GM12878 (cell line): ENCODE measurements around the gene TRERF1. TPM values are rescaled to one million over a fixed set of nuclear protein-coding genes. Genes with fewer than 3 reads are reported as not detected.

Experiments
- ATF2 ChIP-seq: IDR thresholded peaks from 2 replicates; pipeline ENCODE4 v1.6.1; 2012; ENCODE audit warnings: low read length, inconsistent platforms
- CHD2 ChIP-seq: IDR thresholded peaks from 2 replicates; pipeline ENCODE4 v1.6.1; 2011; ENCODE audit warnings: low read depth, low read length, improper control_type of control experiment, borderline replicate concordance
- EGR1 ChIP-seq, 2 experiments: IDR thresholded peaks; 1 replicate in 1 of 2; 2 replicates in 1 of 2; pipeline ENCODE4 v1.6.1; 2011 to 2012; ENCODE audit warnings: low read depth in 2 of 2, low read length in 2 of 2, borderline replicate concordance in 1 of 2, mild to moderate bottlenecking in 1 of 2, moderate library complexity in 1 of 2
- NR2C2 ChIP-seq: IDR thresholded peaks from 2 replicates; pipeline ENCODE4 v1.6.1; 2011; ENCODE audit warnings: borderline replicate concordance, low read depth; ENCODE audit not compliant: control insufficient read depth, insufficient read length
- NR2F1 ChIP-seq: fragments of 450-650 bp; conservative IDR thresholded peaks from 2 replicates; pipeline ENCODE4 v1.6.1; 2017; ENCODE audit warnings: mild to moderate bottlenecking
- SKIL ChIP-seq: fragments of 450-650 bp; IDR thresholded peaks from 2 replicates; pipeline ENCODE4 v1.6.1; 2017; ENCODE audit warnings: mild to moderate bottlenecking, low read depth, inconsistent platforms; ENCODE audit not compliant: poor library complexity, severe bottlenecking
- polyA plus RNA-seq, 11 experiments: library from polyadenylated mRNA; depleted of rRNA in 4 of 11; unstranded in 6 of 11; stranded (reverse) in 5 of 11; fragments of >200 nt; fragmentation: Nextera tagmentation in 4 of 11; fragmentation: Illumina TruSeq in 1 of 11; extraction: Ambion mirVana in 4 of 11; extraction: Trizol in 1 of 11; gene quantifications; 1 replicate in 1 of 11; 2 replicates in 10 of 11; pipeline versions ENCODE4 v1.2.1 to v1.2.3, GENCODE V29; 2011 to 2016; ENCODE audit warnings: inconsistent platforms in 2 of 11, missing spikeins in 2 of 11, low read depth in 1 of 11
- total RNA-seq, 4 experiments: library from RNA; depleted of rRNA in 3 of 4; stranded (reverse); fragments of >200 nt in 3 of 4; fragmentation: Illumina TruSeq in 1 of 4; extraction: Trizol in 1 of 4; gene quantifications; 2 replicates each; pipeline versions ENCODE4 v1.2.1 to v1.2.3, GENCODE V29; 2013 to 2021
- TF ChIP-seq, protein P1 (sequence below): IDR thresholded peaks from 2 replicates; pipeline ENCODE4 v1.6.1; 2011; ENCODE audit warnings: borderline replicate concordance, low read depth, mild to moderate bottlenecking, moderate library complexity, mixed read lengths, low read length; ENCODE audit not compliant: insufficient read depth; ENCODE audit errors: extremely low read length
- TF ChIP-seq, protein P2 (sequence below): fragments of 150-350 bp; IDR thresholded peaks from 2 replicates; pipeline ENCODE4 v1.6.1; 2016; ENCODE audit warnings: low read depth, low read length

The TRERF1 gene
- total and polyA plus RNA-seq, 10 of the 15 experiments (the other 5 are each of a cell fraction or from before 2014, with no cell fraction given) = 2.2 to 19.4 (median 7.2) TPM

GRCh38 chr6:42211726-42212125 lies 240.0 kb downstream of the TRERF1 start (continued):
- TF ChIP-seq, protein P1, sequence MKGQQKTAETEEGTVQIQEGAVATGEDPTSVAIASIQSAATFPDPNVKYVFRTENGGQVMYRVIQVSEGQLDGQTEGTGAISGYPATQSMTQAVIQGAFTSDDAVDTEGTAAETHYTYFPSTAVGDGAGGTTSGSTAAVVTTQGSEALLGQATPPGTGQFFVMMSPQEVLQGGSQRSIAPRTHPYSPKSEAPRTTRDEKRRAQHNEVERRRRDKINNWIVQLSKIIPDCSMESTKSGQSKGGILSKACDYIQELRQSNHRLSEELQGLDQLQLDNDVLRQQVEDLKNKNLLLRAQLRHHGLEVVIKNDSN = no peak
- no peak for TF ChIP-seq CHD2
- TF ChIP-seq, protein P2, sequence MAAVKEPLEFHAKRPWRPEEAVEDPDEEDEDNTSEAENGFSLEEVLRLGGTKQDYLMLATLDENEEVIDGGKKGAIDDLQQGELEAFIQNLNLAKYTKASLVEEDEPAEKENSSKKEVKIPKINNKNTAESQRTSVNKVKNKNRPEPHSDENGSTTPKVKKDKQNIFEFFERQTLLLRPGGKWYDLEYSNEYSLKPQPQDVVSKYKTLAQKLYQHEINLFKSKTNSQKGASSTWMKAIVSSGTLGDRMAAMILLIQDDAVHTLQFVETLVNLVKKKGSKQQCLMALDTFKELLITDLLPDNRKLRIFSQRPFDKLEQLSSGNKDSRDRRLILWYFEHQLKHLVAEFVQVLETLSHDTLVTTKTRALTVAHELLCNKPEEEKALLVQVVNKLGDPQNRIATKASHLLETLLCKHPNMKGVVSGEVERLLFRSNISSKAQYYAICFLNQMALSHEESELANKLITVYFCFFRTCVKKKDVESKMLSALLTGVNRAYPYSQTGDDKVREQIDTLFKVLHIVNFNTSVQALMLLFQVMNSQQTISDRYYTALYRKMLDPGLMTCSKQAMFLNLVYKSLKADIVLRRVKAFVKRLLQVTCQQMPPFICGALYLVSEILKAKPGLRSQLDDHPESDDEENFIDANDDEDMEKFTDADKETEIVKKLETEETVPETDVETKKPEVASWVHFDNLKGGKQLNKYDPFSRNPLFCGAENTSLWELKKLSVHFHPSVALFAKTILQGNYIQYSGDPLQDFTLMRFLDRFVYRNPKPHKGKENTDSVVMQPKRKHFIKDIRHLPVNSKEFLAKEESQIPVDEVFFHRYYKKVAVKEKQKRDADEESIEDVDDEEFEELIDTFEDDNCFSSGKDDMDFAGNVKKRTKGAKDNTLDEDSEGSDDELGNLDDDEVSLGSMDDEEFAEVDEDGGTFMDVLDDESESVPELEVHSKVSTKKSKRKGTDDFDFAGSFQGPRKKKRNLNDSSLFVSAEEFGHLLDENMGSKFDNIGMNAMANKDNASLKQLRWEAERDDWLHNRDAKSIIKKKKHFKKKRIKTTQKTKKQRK = no peak
- no peak for TF ChIP-seq NR2C2
- TF ChIP-seq NR2F1 = peak; percentile 78
- peak; percentile 94 for TF ChIP-seq SKIL
- 0 out of 2 replicates have a peak, but pooled peaks have one; percentile 39 for TF ChIP-seq ATF2
- TF ChIP-seq EGR1 (IDR thresholded peaks at IDR 0.05; ENCODE audit: borderline replicate concordance in 1 of 2, low read depth in 2 of 2, low read length in 2 of 2) = no peak
